Left lung (tissue), 10 donors: ENCODE results near the gene THRAP3. TPM values are rescaled to one million over a fixed set of nuclear protein-coding genes. Genes with fewer than 3 reads are reported as not detected.

ENCODE experiments used
- ATAC-seq: fragments of 200-7000 bp; cut with Tn5 transposase; one replicate; pipeline ENCODE4 v1.9.1; 2020; ENCODE audit warnings: moderate library complexity
- DNase-seq, 4 donors: peaks; one replicate each; pipeline ENCODE4 v3.0.0-alpha.2; 2013 to 2020
- H3K27ac ChIP-seq, 2 donors: fragments of 200-600 bp; sonication (generic) in 1 of 2; one replicate each; pipeline versions ENCODE4 v1.5.0 to v1.8.0; 2020 to 2021
- H3K27me3 ChIP-seq, 2 donors: fragments of 200-600 bp; sonication (generic) in 1 of 2; one replicate each; pipeline versions ENCODE4 v1.5.0 to v1.8.0; 2020 to 2021
- H3K36me3 ChIP-seq, 2 donors: fragments of 200-600 bp; sonication (generic) in 1 of 2; one replicate each; pipeline versions ENCODE4 v1.5.0 to v1.8.0; 2020 to 2021
- H3K4me1 ChIP-seq, 2 donors: fragments of 200-600 bp; one replicate each; pipeline ENCODE4 v1.8.0; 2021
- H3K4me3 ChIP-seq, 2 donors: fragments of 200-600 bp; sonication (generic) in 1 of 2; one replicate each; pipeline versions ENCODE4 v1.5.0 to v1.8.0; 2020 to 2021; ENCODE audit warnings: mild to moderate bottlenecking in 1 of 2
- H3K9me3 ChIP-seq, 2 donors: fragments of 200-600 bp; sonication (generic) in 1 of 2; one replicate each; pipeline versions ENCODE4 v1.5.0 to v1.8.0; 2020 to 2021
- intact Hi-C, 2 donors: fragments of 100-400 bp; cut with DNase I; formaldehyde crosslinking; loops; one replicate each; pipeline versions ENCODE4 v1.11.2 to v1.14.2; 2022
- polyA plus RNA-seq, 6 donors: library from polyadenylated mRNA; unstranded; fragments of 120-200 nt; gene quantifications; one replicate each; pipeline ENCODE4 v1.2.1, GENCODE V29; 2013; ENCODE audit not compliant: insufficient read length in 6 of 6
- total RNA-seq, 2 donors: library from RNA; stranded (reverse); fragmentation: NEBNext Ultra II Directional; extraction: Animal tissue kit (Norgen Biotek cat#: 25700); gene quantifications; one replicate each; pipeline ENCODE4 v1.2.1, GENCODE V29; 2021
- TF ChIP-seq, protein P1 (sequence below), 2 donors: fragments of 200-600 bp; sonication (generic) in 1 of 2; IDR thresholded peaks; one replicate each; pipeline versions ENCODE4 v1.5.0 to v1.8.0; 2021; ENCODE audit warnings: antibody characterized with exemption in 2 of 2
- donor health status: DM: no; HTN: yes; CAD: no.
- donor health status: DM: no; HTN: no; CAD: no.

The THRAP3 gene
- total and polyA plus RNA-seq, 8 donors = 86.2 to 167 (median 145) TPM

DNA sequence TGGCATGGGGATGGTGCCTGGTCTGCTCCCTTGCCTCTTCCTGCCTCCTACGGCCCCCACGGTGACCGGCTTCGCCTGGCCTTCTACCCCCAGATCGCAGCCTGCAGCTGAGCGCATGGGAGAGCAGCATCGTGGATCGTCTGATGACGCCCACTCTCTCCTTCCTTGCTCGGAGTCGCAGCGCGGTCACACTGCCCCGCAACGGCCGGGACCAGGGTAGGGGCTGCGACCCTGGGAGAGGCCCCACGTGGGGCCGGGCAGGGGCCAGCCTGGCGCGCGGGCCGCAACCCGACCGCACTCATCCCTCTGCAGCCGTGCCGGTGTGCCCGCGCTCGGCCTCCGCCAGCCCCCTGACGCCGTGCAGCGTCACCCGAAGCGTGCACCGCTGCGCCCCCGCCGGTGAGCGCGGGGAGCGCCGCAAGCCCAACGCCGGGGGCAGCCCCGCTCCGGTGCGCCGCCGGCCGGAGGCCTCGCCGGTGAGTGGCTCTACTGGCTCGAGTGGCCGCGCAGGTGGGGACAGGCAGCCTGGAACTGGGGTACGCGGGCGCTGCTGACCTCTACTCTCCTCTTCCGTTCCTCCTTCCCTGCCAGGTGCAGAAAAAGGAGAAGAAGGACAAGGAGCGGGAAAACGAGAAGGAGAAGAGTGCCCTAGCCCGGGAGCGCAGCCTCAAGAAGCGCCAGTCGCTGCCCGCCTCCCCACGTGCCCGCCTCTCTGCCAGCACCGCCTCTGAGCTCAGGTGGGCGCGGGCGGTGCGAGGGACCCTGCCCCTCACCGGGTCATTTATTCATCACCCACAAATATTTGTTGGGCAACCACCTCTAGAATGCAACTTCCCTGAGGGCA, 47.9 kb upstream of the THRAP3 start:
- no peak overlapping the region for H3K4me3 ChIP-seq
- ATAC-seq (no peak), DNase-seq (no peak)
- peaks cover 4 to 100% of the 10 kb centered on the region in 2 donors for H3K36me3 ChIP-seq
- intact Hi-C loops = no loop called here
- H3K27me3 ChIP-seq = no peaks in the 10 kb centered on the region
- no peaks in the 10 kb centered on the region for H3K9me3 ChIP-seq
- H3K4me1 ChIP-seq = peaks cover 0 to 6% of the 10 kb centered on the region in 2 donors
- TF ChIP-seq, protein P1, sequence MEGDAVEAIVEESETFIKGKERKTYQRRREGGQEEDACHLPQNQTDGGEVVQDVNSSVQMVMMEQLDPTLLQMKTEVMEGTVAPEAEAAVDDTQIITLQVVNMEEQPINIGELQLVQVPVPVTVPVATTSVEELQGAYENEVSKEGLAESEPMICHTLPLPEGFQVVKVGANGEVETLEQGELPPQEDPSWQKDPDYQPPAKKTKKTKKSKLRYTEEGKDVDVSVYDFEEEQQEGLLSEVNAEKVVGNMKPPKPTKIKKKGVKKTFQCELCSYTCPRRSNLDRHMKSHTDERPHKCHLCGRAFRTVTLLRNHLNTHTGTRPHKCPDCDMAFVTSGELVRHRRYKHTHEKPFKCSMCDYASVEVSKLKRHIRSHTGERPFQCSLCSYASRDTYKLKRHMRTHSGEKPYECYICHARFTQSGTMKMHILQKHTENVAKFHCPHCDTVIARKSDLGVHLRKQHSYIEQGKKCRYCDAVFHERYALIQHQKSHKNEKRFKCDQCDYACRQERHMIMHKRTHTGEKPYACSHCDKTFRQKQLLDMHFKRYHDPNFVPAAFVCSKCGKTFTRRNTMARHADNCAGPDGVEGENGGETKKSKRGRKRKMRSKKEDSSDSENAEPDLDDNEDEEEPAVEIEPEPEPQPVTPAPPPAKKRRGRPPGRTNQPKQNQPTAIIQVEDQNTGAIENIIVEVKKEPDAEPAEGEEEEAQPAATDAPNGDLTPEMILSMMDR (IDR thresholded peaks at IDR 0.05) = no peak
- H3K27ac ChIP-seq = no peak overlapping the region

DNA sequence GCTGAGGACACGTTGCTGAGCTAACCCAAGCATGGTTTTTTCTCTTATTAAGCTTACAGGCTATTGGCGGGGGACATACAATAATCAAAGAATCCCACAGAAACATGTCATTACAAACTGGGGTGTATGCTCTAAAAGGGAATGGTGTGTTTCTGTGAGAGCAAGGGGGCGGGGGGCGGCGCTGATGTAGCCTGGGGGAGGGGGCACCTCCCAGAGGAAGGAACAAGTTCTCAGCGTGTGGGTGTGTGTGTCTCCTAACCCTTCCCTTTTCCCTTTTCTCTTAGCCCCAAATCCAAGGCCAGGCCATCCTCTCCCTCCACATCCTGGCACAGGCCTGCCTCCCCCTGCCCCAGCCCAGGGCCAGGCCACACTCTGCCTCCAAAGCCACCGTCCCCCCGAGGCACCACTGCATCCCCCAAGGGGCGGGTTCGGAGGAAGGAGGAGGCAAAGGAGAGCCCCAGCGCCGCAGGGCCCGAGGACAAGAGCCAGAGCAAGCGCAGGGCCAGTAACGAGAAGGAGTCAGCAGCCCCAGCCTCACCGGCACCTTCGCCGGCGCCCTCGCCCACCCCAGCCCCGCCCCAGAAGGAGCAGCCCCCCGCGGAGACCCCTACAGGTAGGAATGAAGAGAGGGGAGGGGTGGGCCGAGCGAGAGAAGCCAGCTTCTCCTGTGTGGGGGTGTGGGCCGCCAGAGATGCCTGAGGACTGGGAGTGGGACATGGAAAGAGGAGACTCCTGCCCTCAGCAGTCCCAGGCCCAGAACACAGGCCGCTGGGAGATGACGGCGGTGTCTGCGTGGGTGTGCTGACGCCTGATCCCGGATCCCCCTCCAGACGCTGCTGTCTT, 46.4 kb upstream of the THRAP3 start:
- intact Hi-C loops = no loop called here
- Histone ChIP-seq H3K27ac (no peak overlapping the region), H3K9me3 (no peaks in the 10 kb centered on the region), H3K36me3 (peaks cover 0 to 98% of the 10 kb centered on the region in 2 donors), H3K27me3 (no peaks in the 10 kb centered on the region), H3K4me1 (peaks cover under 1 to 9% of the 10 kb centered on the region in 2 donors), H3K4me3 (no peak overlapping the region)
- no peak for ATAC-seq
- no peak for DNase-seq
- TF ChIP-seq, protein P1 (IDR thresholded peaks at IDR 0.05) = no peak

DNA sequence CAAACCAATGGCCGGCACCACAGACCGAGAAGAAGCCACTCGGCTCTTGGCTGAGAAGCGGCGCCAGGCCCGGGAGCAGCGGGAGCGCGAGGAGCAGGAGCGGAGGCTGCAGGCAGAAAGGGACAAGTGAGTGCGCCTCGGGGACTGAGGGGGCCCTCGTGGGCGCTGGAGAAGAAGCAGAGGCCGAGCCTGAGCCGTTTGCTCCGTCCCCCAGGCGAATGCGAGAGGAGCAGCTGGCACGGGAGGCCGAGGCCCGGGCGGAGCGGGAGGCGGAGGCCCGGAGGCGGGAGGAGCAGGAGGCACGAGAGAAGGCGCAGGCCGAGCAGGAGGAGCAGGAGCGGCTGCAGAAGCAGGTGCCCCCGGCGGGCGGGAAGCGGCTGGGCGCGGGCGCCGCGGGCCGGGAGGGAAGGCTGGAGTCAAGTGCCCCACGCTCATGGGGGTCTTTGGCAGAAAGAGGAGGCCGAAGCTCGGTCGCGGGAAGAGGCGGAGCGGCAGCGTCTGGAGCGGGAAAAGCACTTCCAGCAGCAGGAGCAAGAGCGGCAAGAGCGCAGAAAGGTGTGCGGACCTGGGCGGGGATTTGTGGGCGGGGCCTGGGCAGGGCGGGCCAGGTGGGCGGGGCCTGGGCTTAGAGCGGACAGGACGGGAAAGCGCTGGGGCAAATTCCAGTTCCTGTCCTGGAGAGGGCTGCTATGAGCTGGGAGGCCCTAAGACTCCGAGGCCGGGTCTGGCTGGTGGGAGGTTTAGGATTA, 45.6 kb upstream of the THRAP3 start:
- intact Hi-C loops = no loop called here
- TF ChIP-seq, protein P1 (IDR thresholded peaks at IDR 0.05) = no peak
- Histone ChIP-seq H3K9me3 (no peaks in the 10 kb centered on the region), H3K27ac (no peak overlapping the region), H3K4me1 (peaks cover 3% of the 10 kb centered on the region in 2 donors), H3K36me3 (peaks cover 0 to 89% of the 10 kb centered on the region in 2 donors), H3K27me3 (no peaks in the 10 kb centered on the region), H3K4me3 (no peak overlapping the region)
- DNase-seq (peak in 3 of 4 donors; percentile 48 to 82 (median 64)), ATAC-seq (peak; percentile 83)

DNA sequence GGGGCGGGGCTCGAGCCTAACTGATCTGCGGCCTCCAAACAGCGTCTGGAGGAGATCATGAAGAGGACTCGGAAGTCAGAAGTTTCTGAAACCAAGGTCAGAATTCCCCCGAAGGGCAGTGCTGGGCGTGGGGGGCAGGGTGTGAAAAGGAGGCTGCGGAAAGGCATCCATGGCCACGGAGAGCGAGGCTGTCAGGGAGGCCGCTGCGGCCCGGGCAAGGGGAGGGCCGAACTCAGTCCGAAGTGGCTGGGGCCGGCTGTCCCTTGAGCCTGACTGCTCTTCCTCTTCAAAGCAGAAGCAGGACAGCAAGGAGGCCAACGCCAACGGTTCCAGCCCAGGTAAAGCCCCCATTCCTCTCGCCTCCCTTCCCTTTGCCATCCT, 45.0 kb upstream of the THRAP3 start:
- H3K27ac ChIP-seq = no peak overlapping the region
- no peaks in the 10 kb centered on the region for H3K27me3 ChIP-seq
- DNase-seq = no peak
- no peak for ATAC-seq
- H3K4me3 ChIP-seq = no peak overlapping the region
- peaks cover 0 to 84% of the 10 kb centered on the region in 2 donors for H3K36me3 ChIP-seq
- intact Hi-C loops = no loop called here
- H3K4me1 ChIP-seq = peaks cover 3% of the 10 kb centered on the region in 2 donors
- TF ChIP-seq, protein P1 (IDR thresholded peaks at IDR 0.05) = no peak
- H3K9me3 ChIP-seq = no peaks in the 10 kb centered on the region
